Lower lobe of right lung (tissue), 2 donors: ENCODE results near the gene SAMD4B. TPM values are rescaled to one million over a fixed set of nuclear protein-coding genes. Genes with fewer than 3 reads are reported as not detected.
A peak's percentile ranks its signal among the peaks of the same experiment; 100 is the strongest.

Experiments used
- ATAC-seq, 2 donors: fragments of 200-7000 bp; cut with Tn5 transposase; one replicate each; pipeline ENCODE4 v1.9.1; 2020 to 2022; ENCODE audit warnings: mild to moderate bottlenecking in 2 of 2, moderate library complexity in 2 of 2
- DNase-seq: peaks from one replicate; pipeline ENCODE4 v3.0.0-alpha.2; 2020
- H3K27ac ChIP-seq: fragments of 200-600 bp; one replicate; pipeline ENCODE4 v1.8.0; 2022
- H3K27me3 ChIP-seq: fragments of 200-600 bp; one replicate; pipeline ENCODE4 v1.8.0; 2022; ENCODE audit warnings: low read depth
- H3K36me3 ChIP-seq: fragments of 200-600 bp; one replicate; pipeline ENCODE4 v1.8.0; 2022; ENCODE audit warnings: mild to moderate bottlenecking
- H3K4me1 ChIP-seq: fragments of 200-600 bp; one replicate; pipeline ENCODE4 v1.8.0; 2022
- H3K4me3 ChIP-seq: fragments of 200-600 bp; one replicate; pipeline ENCODE4 v1.8.0; 2022; ENCODE audit warnings: mild to moderate bottlenecking
- H3K9me3 ChIP-seq: fragments of 200-600 bp; one replicate; pipeline ENCODE4 v1.8.0; 2022
- CTCF ChIP-seq: fragments of 200-600 bp; IDR thresholded peaks from one replicate; pipeline ENCODE4 v1.8.0; 2022; ENCODE audit warnings: antibody characterized with exemption, mild to moderate bottlenecking
- intact Hi-C: fragments of 100-400 bp; cut with DNase I; formaldehyde crosslinking; loops from one replicate; pipeline ENCODE4 v1.11.0; 2022
- microRNA-seq: library from miRNA; unstranded; fragments of <30 nt; microRNA quantifications from one replicate; pipeline ENCODE4 v1.2.0, GENCODE V29; 2020; ENCODE audit warnings: borderline number of aligned reads
- total RNA-seq: library from RNA; stranded (reverse); fragmentation: NEBNext Ultra II Directional; extraction: Animal tissue kit (Norgen Biotek cat#: 25700); gene quantifications from one replicate; pipeline ENCODE4 v1.2.1, GENCODE V29; 2021
- donor health status: DM: no; HTN: yes; CAD: no; lungs with severe emphysema.

The SAMD4B gene
- total RNA-seq, 1 donor from 2014 or later: 74.4 TPM

GRCh38 chr19:39430675-39431593 lies 88.7 kb downstream of the SAMD4B start:
- ATAC-seq (peak; percentile 78 to 81), DNase-seq (peak; percentile 77)
- Histone ChIP-seq H3K27me3 (no peaks in the 10 kb centered on the region), H3K4me1 (peaks cover 54% of the 10 kb centered on the region), H3K9me3 (no peaks in the 10 kb centered on the region), H3K27ac (peak overlapping the region; percentile 93), H3K4me3 (peak overlapping the region; percentile 25), H3K36me3 (peaks cover 34% of the 10 kb centered on the region)
- TF ChIP-seq CTCF: no peak
- intact Hi-C loops: no loop called here

- Histone ChIP-seq H3K36me3 (peaks cover 34% of the 10 kb centered on the region), H3K27ac (no peak overlapping the region), H3K4me1 (peaks cover 58% of the 10 kb centered on the region), H3K9me3 (no peaks in the 10 kb centered on the region), H3K27me3 (no peaks in the 10 kb centered on the region), H3K4me3 (no peak overlapping the region)
- TF ChIP-seq CTCF: no peak
- intact Hi-C loops: no loop called here
- DNase-seq (no peak), ATAC-seq (no peak)
These were observed 90.4 kb downstream of the SAMD4B start for GRCh38 chr19:39432677-39433025.

- intact Hi-C loops: no loop called here
- Histone ChIP-seq H3K9me3 (no peaks in the 10 kb centered on the region), H3K36me3 (peaks cover 34% of the 10 kb centered on the region), H3K27ac (no peak overlapping the region), H3K4me1 (peaks cover 49% of the 10 kb centered on the region), H3K27me3 (peaks cover 4% of the 10 kb centered on the region), H3K4me3 (no peak overlapping the region)
- no peak for ATAC-seq
- DNase-seq: no peak
- TF ChIP-seq CTCF: no peak
These were observed 91.4 kb downstream of the SAMD4B start for GRCh38 chr19:39433480-39434079.

GRCh38 chr19:39434123-39435076 lies 92.2 kb downstream of the SAMD4B start:
- intact Hi-C loops: no loop called here
- Histone ChIP-seq H3K36me3 (peaks cover 34% of the 10 kb centered on the region), H3K4me1 (peaks cover 41% of the 10 kb centered on the region), H3K4me3 (peak overlapping the region; percentile 98), H3K27me3 (peaks cover 4% of the 10 kb centered on the region), H3K27ac (peak overlapping the region; percentile 93), H3K9me3 (no peaks in the 10 kb centered on the region)
- TF ChIP-seq CTCF: no peak
- DNase-seq (no peak), ATAC-seq (no peak)

Small RNAs within 50 kb of the gene (microRNA-seq; reads per million reads assigned to microRNA genes)
- not detected for gene MIR4530

Other genes with a start within 250 kb of the SAMD4B start
- gene PAK4, start 216.6 kb upstream of the SAMD4B start, total RNA-seq: 73.0 TPM
- gene NCCRP1, start 145.5 kb upstream of the SAMD4B start, total RNA-seq: 0.86 TPM
- not detected for gene SYCN, start 138.2 kb upstream of the SAMD4B start, total RNA-seq
- not detected for gene IFNL3, start 97.4 kb upstream of the SAMD4B start, total RNA-seq
- not detected for gene IFNL4, start 93.6 kb upstream of the SAMD4B start, total RNA-seq
- gene IFNL2, start 74.0 kb upstream of the SAMD4B start, total RNA-seq: not detected
- not detected for gene IFNL1, start 46.0 kb upstream of the SAMD4B start, total RNA-seq
- 2.1 TPM for gene LRFN1, start 21.6 kb upstream of the SAMD4B start, total RNA-seq
- 149 TPM for gene GMFG, start 6.4 kb upstream of the SAMD4B start, total RNA-seq
- gene PAF1, start 48.7 kb downstream of the SAMD4B start, total RNA-seq: 33.7 TPM
- gene MED29, start 49.0 kb downstream of the SAMD4B start, total RNA-seq: 33.1 TPM
- gene ZFP36, start 64.4 kb downstream of the SAMD4B start, total RNA-seq: 208 TPM
- gene PLEKHG2, start 70.2 kb downstream of the SAMD4B start, total RNA-seq: 24.7 TPM
- 1,586 TPM for gene RPS16, start 93.5 kb downstream of the SAMD4B start, total RNA-seq
- 108 TPM for gene SUPT5H, start 103.2 kb downstream of the SAMD4B start, total RNA-seq
- 44.0 TPM for gene TIMM50, start 138.4 kb downstream of the SAMD4B start, total RNA-seq
- not detected for gene DLL3, start 156.5 kb downstream of the SAMD4B start, total RNA-seq
- gene SELENOV, start 172.7 kb downstream of the SAMD4B start, total RNA-seq: not detected
- gene EID2B, start 190.4 kb downstream of the SAMD4B start, total RNA-seq: 3.7 TPM
- gene EID2, start 197.7 kb downstream of the SAMD4B start, total RNA-seq: 12.8 TPM